A673 (cell line): Measurements from ENCODE around the gene KANTR. TPM values are rescaled to one million over a fixed set of nuclear protein-coding genes. Genes with fewer than 3 reads are reported as not detected.

ENCODE experiments used
- BruUV-seq: library from RNA; stranded (reverse); fragments of 400-500 nt; replicated peaks from 2 replicates; lab custom pipeline; 2021; lab: Mats Ljungman, UMichigan
- CTCF ChIA-PET: fragments of 300-600 bp; sonication (Branson Sonifier 250); formaldehyde crosslinking; loops from one replicate; lab custom pipeline; 2022; ENCODE audit warnings: antibody characterized with exemption; lab: Charles Lee
- POLR2A ChIA-PET: fragments of 300-600 bp; sonication (Branson Sonifier 250); formaldehyde crosslinking; loops from one replicate; lab custom pipeline; 2022; ENCODE audit warnings: antibody characterized with exemption; ENCODE audit not compliant: low non-redundant PET; lab: Charles Lee
- DNase-seq: peaks from one replicate; pipeline ENCODE4 v3.0.0-alpha.2; 2015; ENCODE audit warnings: low spot score
- H3K27ac ChIP-seq: fragments of 200-600 bp; sonication (generic); 2 replicates; pipeline ENCODE4 v1.5.1; 2016; ENCODE audit warnings: mixed run types, low read depth, mild to moderate bottlenecking, mixed read lengths, antibody characterized with exemption, low read length; ENCODE audit not compliant: poor library complexity, severe bottlenecking
- H3K27me3 ChIP-seq: fragments of 200-600 bp; sonication (generic); replicated peaks from 2 replicates; pipeline ENCODE4 v1.6.1; 2017; ENCODE audit warnings: mixed run types, low read depth, mild to moderate bottlenecking, mixed read lengths, antibody characterized with exemption, low read length; ENCODE audit not compliant: insufficient read depth, poor library complexity
- H3K36me3 ChIP-seq: fragments of 200-600 bp; sonication (generic); 2 replicates; pipeline ENCODE4 v1.6.1; 2016; ENCODE audit warnings: mixed run types, mild to moderate bottlenecking, mixed read lengths, antibody characterized with exemption, low read length; ENCODE audit not compliant: insufficient read depth, poor library complexity, severe bottlenecking
- H3K4me1 ChIP-seq: fragments of 200-600 bp; sonication (generic); 2 replicates; pipeline ENCODE4 v1.6.1; 2017; ENCODE audit warnings: mixed run types, mild to moderate bottlenecking, mixed read lengths, antibody characterized with exemption, low read length; ENCODE audit not compliant: insufficient read depth, poor library complexity, severe bottlenecking
- H3K4me3 ChIP-seq: fragments of 200-600 bp; sonication (generic); 2 replicates; pipeline ENCODE4 v1.5.1; 2016; ENCODE audit warnings: low read depth, mixed run types, mild to moderate bottlenecking, mixed read lengths, low read length; ENCODE audit not compliant: poor library complexity, severe bottlenecking
- H3K9me3 ChIP-seq: fragments of 200-600 bp; sonication (generic); 2 replicates; pipeline ENCODE4 v1.6.1; 2016; ENCODE audit warnings: mixed run types, low read depth, mild to moderate bottlenecking, mixed read lengths, antibody characterized with exemption, low read length; ENCODE audit not compliant: poor library complexity, severe bottlenecking
- CTCF ChIP-seq: fragments of 300-800, 200-600 bp; sonication (generic); conservative IDR thresholded peaks from 2 replicates; pipeline ENCODE4 v1.5.1; 2017; ENCODE audit warnings: low read depth, mild to moderate bottlenecking, antibody characterized with exemption, low read length, moderate library complexity, mixed read lengths
- EZH2 ChIP-seq: fragments of 200-600 bp; sonication (generic); IDR thresholded peaks from 2 replicates; pipeline ENCODE4 v1.6.1; 2017; ENCODE audit warnings: borderline replicate concordance, low read depth, mild to moderate bottlenecking, mixed read lengths, antibody characterized with exemption, low read length; ENCODE audit not compliant: poor library complexity, severe bottlenecking
- intact Hi-C: fragments of 100-400 bp; cut with micrococcal nuclease; formaldehyde crosslinking; loops from one replicate; pipeline ENCODE4 v1.10.0; 2022; ENCODE audit not compliant: unreplicated experiment
- total RNA-seq: library from RNA; stranded (reverse); gene quantifications from 2 replicates; pipeline ENCODE4 v1.2.3, GENCODE V29; 2021

The KANTR gene
- total RNA-seq, 1 experiment from 2014 or later: 15.4 TPM

- H3K27ac ChIP-seq: peak within 1 kb of the TSS; percentile 84
- no peaks in the 10 kb centered on the region for H3K4me1 ChIP-seq
- no peaks in the 10 kb centered on the region for H3K27me3 ChIP-seq
- no peak for TF ChIP-seq CTCF
- TF ChIP-seq EZH2: no peak
- BruUV-seq: no TSS peak
- H3K4me3 ChIP-seq: peak within 1 kb of the TSS; percentile 55
- H3K9me3 ChIP-seq: no peaks in the 10 kb centered on the region
- peak; percentile 63 for DNase-seq
- intact Hi-C loops: no loop called here
- ChIA-PET POLR2A (no interaction called here), CTCF (interaction anchor here (0.6 kb wide), 1 partner anchor 246 kb away, joined by 8 read pairs; no protein-coding TSS in a partner anchor)
- H3K36me3 ChIP-seq: no peaks in the 10 kb centered on the region
Observed at GRCh38 chrX:53048169-53049126, 45.5 kb upstream of the KANTR start, which contains the start of gene GPR173. Gene GPR173 (plus strand): TSS chrX:53048789. CDS start chrX:53076622, 27,833 bp downstream.

- Histone ChIP-seq H3K36me3 (no peaks in the 10 kb centered on the region), H3K27me3 (no peaks in the 10 kb centered on the region), H3K9me3 (no peaks in the 10 kb centered on the region), H3K4me1 (no peaks in the 10 kb centered on the region), H3K27ac (no peak overlapping the region), H3K4me3 (peak overlapping the region; percentile 55)
- intact Hi-C loops: no loop called here
- ChIA-PET CTCF (no interaction called here), POLR2A (no interaction called here)
- DNase-seq: no peak
- BruUV-seq: no TSS peak
- TF ChIP-seq EZH2 (no peak), CTCF (no peak)
Observed at GRCh38 chrX:53049127-53049517, 44.8 kb upstream of the KANTR start.

GRCh38 chrX:53050841-53051240 lies 43.1 kb upstream of the KANTR start:
- intact Hi-C loops: no loop called here
- POLR2A ChIA-PET: interaction anchor here (0.5 kb wide), 1 partner anchor 42 kb away, joined by 3 read pairs; no protein-coding TSS in a partner anchor
- H3K27ac ChIP-seq: no peak overlapping the region
- no peak for TF ChIP-seq CTCF
- TF ChIP-seq EZH2: no peak
- no peak overlapping the region for H3K4me3 ChIP-seq
- H3K9me3 ChIP-seq: no peaks in the 10 kb centered on the region
- H3K36me3 ChIP-seq: no peaks in the 10 kb centered on the region
- CTCF ChIA-PET: no interaction called here
- no TSS peak for BruUV-seq
- no peak for DNase-seq
- H3K27me3 ChIP-seq: no peaks in the 10 kb centered on the region
- no peaks in the 10 kb centered on the region for H3K4me1 ChIP-seq
